HG03558 (cell line): ENCODE measurements around the gene LCN9.

Experiments
- ATAC-seq: cut with Tn5 transposase; IDR thresholded peaks from one replicate; pipeline ENCODE4 v1.9.1; 2021; ENCODE audit warnings: moderate number of reproducible peaks; ENCODE audit not compliant: unreplicated experiment; ENCODE audit errors: extremely low read depth

The LCN9 gene

GRCh38 chr9:135695036-135695435, 31.9 kb downstream of the LCN9 start:
- ATAC-seq: no peak

- no peak for ATAC-seq
Observed at GRCh38 chr9:135695642-135696041, 32.5 kb downstream of the LCN9 start.

- ATAC-seq: no peak
Observed at GRCh38 chr9:135696446-135696845, 33.3 kb downstream of the LCN9 start.

GRCh38 chr9:135697226-135697625, 34.1 kb downstream of the LCN9 start:
- no peak for ATAC-seq

GRCh38 chr9:135698236-135698635, 35.1 kb downstream of the LCN9 start:
- no peak for ATAC-seq

- no peak for ATAC-seq
Observed at GRCh38 chr9:135698767-135699166, 35.7 kb downstream of the LCN9 start.

- ATAC-seq: no peak
Observed at GRCh38 chr9:135699440-135699839, 36.3 kb downstream of the LCN9 start, which contains the start of gene SOHLH1. SOHLH1 (minus strand) TSS chr9:135699481; CDS start chr9:135699467, 14 bp downstream.

- no peak for ATAC-seq
Observed at GRCh38 chr9:135700525-135700924, 37.4 kb downstream of the LCN9 start.

GRCh38 chr9:135701067-135701958, 38.2 kb downstream of the LCN9 start:
- ATAC-seq: no peak

- ATAC-seq: no peak
Observed at GRCh38 chr9:135701959-135702721, 39.0 kb downstream of the LCN9 start, which contains the start of gene KCNT1. KCNT1 (plus strand) TSS chr9:135702185; CDS start chr9:135702259, 74 bp downstream.

GRCh38 chr9:135703726-135704125, 40.6 kb downstream of the LCN9 start:
- no peak for ATAC-seq

- no peak for ATAC-seq
Observed at GRCh38 chr9:135704483-135704882, 41.4 kb downstream of the LCN9 start.

GRCh38 chr9:135705376-135705775, 42.3 kb downstream of the LCN9 start:
- no peak for ATAC-seq

GRCh38 chr9:135706288-135706687, 43.2 kb downstream of the LCN9 start:
- ATAC-seq: no peak

- ATAC-seq: no peak
Observed at GRCh38 chr9:135707252-135708138, 44.4 kb downstream of the LCN9 start.

GRCh38 chr9:135708164-135708563, 45.1 kb downstream of the LCN9 start:
- no peak for ATAC-seq

- no peak for ATAC-seq
Observed at GRCh38 chr9:135711391-135711790, 48.3 kb downstream of the LCN9 start.

GRCh38 chr9:135711881-135712280, 48.8 kb downstream of the LCN9 start:
- ATAC-seq: no peak

GRCh38 chr9:135712613-135713295, 49.6 kb downstream of the LCN9 start:
- ATAC-seq: no peak
